Heart left ventricle (tissue), 16 donors: ENCODE data around the gene URGCP. TPM values are rescaled to one million over a fixed set of nuclear protein-coding genes. Genes with fewer than 3 reads are reported as not detected.
"Not testable (repeated sequence)": the region's sequence is repeated elsewhere in the genome, so short reads cannot be mapped to it uniquely, and the experiment has no call there.

Source experiments
- ATAC-seq, 4 donors: fragments of 200-7000 bp; cut with Tn5 transposase; one replicate each; pipeline ENCODE4 v1.9.1; 2020 to 2022; ENCODE audit warnings: moderate library complexity in 4 of 4, mild to moderate bottlenecking in 3 of 4, moderate number of reproducible peaks in 1 of 4
- DNase-seq, 5 donors: peaks; one replicate each; pipeline ENCODE4 v3.0.0-alpha.2; 2020
- H3K27ac ChIP-seq, 12 donors: fragments of 200-600 bp; sonication (generic) in 4 of 12; one replicate each; pipeline versions ENCODE4 v1.5.0 to v1.8.0; 2016 to 2022; ENCODE audit warnings: mild to moderate bottlenecking in 2 of 12
- H3K27me3 ChIP-seq, 9 donors: fragments of 200-600 bp; sonication (generic) in 2 of 9; one replicate each; pipeline versions ENCODE4 v1.5.1 to v1.8.0; 2016 to 2022; ENCODE audit warnings: mild to moderate bottlenecking in 3 of 9
- H3K36me3 ChIP-seq, 9 donors: fragments of 200-600 bp; sonication (generic) in 2 of 9; one replicate each; pipeline versions ENCODE4 v1.5.0 to v1.8.0; 2018 to 2022; ENCODE audit warnings: mild to moderate bottlenecking in 2 of 9
- H3K4me1 ChIP-seq, 12 donors: fragments of 200-600 bp; sonication (generic) in 4 of 12; one replicate each; pipeline versions ENCODE4 v1.5.0 to v1.8.0; 2016 to 2022; ENCODE audit warnings: mild to moderate bottlenecking in 3 of 12
- H3K4me3 ChIP-seq, 12 donors: fragments of 200-600 bp; sonication (generic) in 4 of 12; one replicate each; pipeline versions ENCODE4 v1.5.0 to v1.8.0; 2017 to 2022; ENCODE audit warnings: mild to moderate bottlenecking in 9 of 12, moderate library complexity in 4 of 12
- H3K9me3 ChIP-seq, 12 donors: fragments of 200-600 bp; sonication (generic) in 4 of 12; one replicate each; pipeline versions ENCODE4 v1.5.0 to v1.8.0; 2016 to 2022; ENCODE audit warnings: mild to moderate bottlenecking in 1 of 12
- POLR2A ChIP-seq, 2 donors: fragments of 450-650 bp; IDR thresholded peaks; one replicate each; pipeline ENCODE4 v1.6.1; 2017; ENCODE audit warnings: antibody characterized with exemption in 2 of 2, mild to moderate bottlenecking in 2 of 2, moderate library complexity in 2 of 2
- WGBS, 4 donors: extraction: QIAGEN DNeasy Blood & Tissue Kit in 2 of 4; methylation state at CpG; one replicate each; pipeline versions ENCODE4 v1.1.5 to v1.1.7; 2013 to 2018; 5-methylcytosine and 5-hydroxymethylcytosine counted together
- intact Hi-C, 10 donors: fragments of 100-400 bp; cut with DNase I; formaldehyde crosslinking; loops; one replicate each; pipeline versions ENCODE4 v1.11.1 to v1.14.2; 2022
- polyA plus RNA-seq, 2 donors: library from polyadenylated mRNA; stranded (reverse); fragments of 200-250 nt; gene quantifications; one replicate each; pipeline ENCODE4 v1.2.3, GENCODE V29; 2013
- total RNA-seq, 9 donors: library from RNA; depleted of rRNA in 2 of 9; stranded (reverse); fragments of >200 nt in 2 of 9; fragmentation: NEBNext Ultra II Directional in 3 of 9; extraction: Animal tissue kit (Norgen Biotek cat#: 25700) in 3 of 9; gene quantifications; one replicate each; pipeline versions ENCODE4 v1.1.0 to v1.2.4, GENCODE V29; 2016 to 2023
- TF ChIP-seq, protein P1 (sequence below), 12 donors: fragments of 200-600 bp; sonication (generic) in 4 of 12; IDR thresholded peaks; one replicate each; pipeline versions ENCODE4 v1.5.0 to v1.8.0; 2018 to 2022; ENCODE audit warnings: antibody characterized with exemption in 12 of 12, mild to moderate bottlenecking in 5 of 12
- donor health status: ischemic (EF 13 %, LVEDD 7.1; RV severe dilation, severe dysfunction).
- donor health status: healthy with polysubstance abuse.
- donor health status: DM: no; HTN: yes; CAD: no.
- donor health status: DM: no; HTN: no; CAD: no.
- donor health status: ischemic (EF 25% LVEDD 6.9; RV normal size, moderate dysfunction).
- donor health status: ischemic (EF 25% LVEDD 5.7; RV mildly dilated, moderate dysfunction).
- donor health status: healthy.
- donor health status: DM: yes; HTN: yes; CAD: no.
- donor health status: ischemic (EF 35%, LVEDD 5.7; RV mildly dilated, moderate dysfunction).
- donor health status: nonischemic (EF 11% LVEDD 7.7; RV severe dilation, severe dysfunction).
- donor health status: DM: yes; HTN: yes; CAD: no.
- donor health status: PGD.
- donor health status: ischemic (EF 29% LVEDD 5.4; RV normal size, mild dysfunction).
- donor health status: nonischemic (EF 23%, LVEDD 6.1; RV moderate dilation, normal function).

URGCP gene
- total and polyA plus RNA-seq, 11 donors = 23.6 to 43.7 (median 37.6) TPM

DNA sequence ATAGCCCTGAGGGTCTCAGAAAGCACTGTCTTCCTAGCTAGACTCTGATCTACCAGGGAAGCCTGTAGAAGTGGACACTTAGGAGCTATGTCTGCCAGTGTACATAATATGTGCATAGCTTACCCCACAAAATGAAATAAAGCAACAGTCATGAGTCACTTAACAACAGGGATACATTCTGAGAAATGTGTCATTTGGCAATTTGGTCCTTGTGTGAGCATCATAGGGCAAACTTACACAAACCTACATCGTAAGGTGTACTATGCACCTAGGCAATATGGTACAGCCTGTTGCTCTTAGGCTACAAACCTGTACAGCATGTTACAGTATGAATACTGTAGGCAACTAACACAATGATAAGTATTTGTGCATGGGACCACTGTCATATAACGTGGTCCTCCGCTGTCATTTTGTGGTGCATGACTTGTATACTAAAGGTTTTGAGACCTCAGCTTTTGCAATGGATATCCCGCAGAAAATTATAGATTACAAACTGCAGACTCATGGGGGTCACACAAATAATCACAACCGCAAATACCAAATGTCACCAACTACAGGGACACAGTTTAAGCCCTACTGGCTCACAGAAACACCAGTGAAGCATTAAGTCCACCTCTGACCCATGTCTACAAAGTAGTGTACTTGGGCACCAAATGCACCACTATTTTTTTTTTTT is 1.7 kb downstream of the URGCP start:
- no peaks in the 10 kb centered on the region for H3K9me3 ChIP-seq
- H3K4me1 ChIP-seq = peaks cover 0 to 49% (median 31%) of the 10 kb centered on the region in 12 donors
- TF ChIP-seq POLR2A (IDR thresholded peaks at IDR 0.05) = no peak
- TF ChIP-seq, protein P1, sequence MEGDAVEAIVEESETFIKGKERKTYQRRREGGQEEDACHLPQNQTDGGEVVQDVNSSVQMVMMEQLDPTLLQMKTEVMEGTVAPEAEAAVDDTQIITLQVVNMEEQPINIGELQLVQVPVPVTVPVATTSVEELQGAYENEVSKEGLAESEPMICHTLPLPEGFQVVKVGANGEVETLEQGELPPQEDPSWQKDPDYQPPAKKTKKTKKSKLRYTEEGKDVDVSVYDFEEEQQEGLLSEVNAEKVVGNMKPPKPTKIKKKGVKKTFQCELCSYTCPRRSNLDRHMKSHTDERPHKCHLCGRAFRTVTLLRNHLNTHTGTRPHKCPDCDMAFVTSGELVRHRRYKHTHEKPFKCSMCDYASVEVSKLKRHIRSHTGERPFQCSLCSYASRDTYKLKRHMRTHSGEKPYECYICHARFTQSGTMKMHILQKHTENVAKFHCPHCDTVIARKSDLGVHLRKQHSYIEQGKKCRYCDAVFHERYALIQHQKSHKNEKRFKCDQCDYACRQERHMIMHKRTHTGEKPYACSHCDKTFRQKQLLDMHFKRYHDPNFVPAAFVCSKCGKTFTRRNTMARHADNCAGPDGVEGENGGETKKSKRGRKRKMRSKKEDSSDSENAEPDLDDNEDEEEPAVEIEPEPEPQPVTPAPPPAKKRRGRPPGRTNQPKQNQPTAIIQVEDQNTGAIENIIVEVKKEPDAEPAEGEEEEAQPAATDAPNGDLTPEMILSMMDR (IDR thresholded peaks at IDR 0.05) = no peak
- intact Hi-C loops = loop anchor here in 1 of 10 donors (5.0 kb wide), 1 partner anchor 32 kb away; no protein-coding TSS in a partner anchor
- ATAC-seq (no peak), DNase-seq (no peak)
- 93 to 95% (median 94%) methylated on average over 5 of the region's 5 CpGs for WGBS, 4 donors
- H3K27ac ChIP-seq = peak overlapping the region in 9 of 12 donors; percentile 80 to 95 (median 90)
- H3K27me3 ChIP-seq = no peaks in the 10 kb centered on the region
- H3K36me3 ChIP-seq = peaks cover 0 to 3% (median 0%) of the 10 kb centered on the region in 9 donors
- H3K4me3 ChIP-seq = peak overlapping the region in 10 of 12 donors; percentile 67 to 95 (median 78)

DNA sequence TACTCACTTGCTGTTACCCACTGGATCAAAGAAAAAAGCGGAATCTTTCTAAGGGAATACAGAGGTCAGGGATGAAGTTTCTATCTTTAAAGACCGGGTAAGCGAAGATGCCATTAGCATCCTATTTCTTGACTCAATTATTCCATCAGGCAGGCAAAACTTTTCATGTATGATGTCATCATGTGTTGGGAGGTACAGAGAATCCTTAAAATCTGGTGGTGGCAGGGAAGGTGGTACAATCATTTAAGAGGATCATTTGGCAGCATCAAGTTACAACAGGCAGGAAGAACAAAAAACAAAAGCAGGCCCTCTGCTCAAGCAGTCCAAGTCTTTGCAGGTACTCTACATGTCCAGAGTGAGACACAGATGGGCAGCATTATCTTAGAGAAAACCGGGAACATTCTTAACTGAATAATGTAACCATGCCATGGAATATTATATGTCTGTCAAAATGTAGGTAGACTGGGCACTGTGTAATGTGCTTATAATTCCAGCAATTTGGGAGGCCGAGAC is 3.8 kb downstream of the URGCP start:
- Histone ChIP-seq H3K27ac (no peak overlapping the region), H3K4me3 (no peak overlapping the region), H3K9me3 (no peaks in the 10 kb centered on the region), H3K27me3 (no peaks in the 10 kb centered on the region), H3K36me3 (peaks cover 0 to 4% (median 0%) of the 10 kb centered on the region in 9 donors), H3K4me1 (peaks cover 0 to 56% (median 31%) of the 10 kb centered on the region in 12 donors)
- ATAC-seq (no peak), DNase-seq (no peak)
- TF ChIP-seq, protein P1 (IDR thresholded peaks at IDR 0.05) = no peak
- TF ChIP-seq POLR2A (IDR thresholded peaks at IDR 0.05) = no peak
- intact Hi-C loops = no loop called here
- WGBS, 4 donors = 91 to 98% (median 93%) methylated on average over 5 of the region's 5 CpGs

DNA sequence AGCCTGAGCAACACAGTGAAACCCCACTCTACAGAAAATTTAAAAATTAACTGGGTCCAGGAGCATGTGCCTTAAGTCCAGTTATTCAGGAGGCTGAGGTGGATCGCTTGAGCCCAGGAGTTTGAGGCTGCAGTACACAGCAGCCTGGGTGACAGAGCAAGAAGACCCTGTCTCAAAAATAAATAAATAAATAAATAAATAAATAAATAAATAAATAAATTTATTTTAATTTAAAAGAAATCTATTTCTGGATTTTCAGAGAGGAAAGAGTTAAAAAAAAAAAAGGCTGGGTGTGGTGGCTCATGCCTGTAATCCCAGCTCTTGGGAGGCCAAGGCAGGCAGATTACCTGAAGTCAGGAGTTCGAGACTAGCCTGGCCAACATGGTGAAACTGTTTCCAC is 7.8 kb downstream of the URGCP start:
- H3K27ac ChIP-seq, H3K9me3 ChIP-seq, intact Hi-C loops, H3K27me3 ChIP-seq, DNase-seq, H3K36me3 ChIP-seq, H3K4me3 ChIP-seq, ATAC-seq: not testable (repeated sequence)
- 93 to 99% (median 97%) methylated on average over 2 of the region's 2 CpGs for WGBS, 4 donors
- H3K4me1 ChIP-seq = peaks cover 0 to 35% (median 11%) of the 10 kb centered on the region in 12 donors

DNA sequence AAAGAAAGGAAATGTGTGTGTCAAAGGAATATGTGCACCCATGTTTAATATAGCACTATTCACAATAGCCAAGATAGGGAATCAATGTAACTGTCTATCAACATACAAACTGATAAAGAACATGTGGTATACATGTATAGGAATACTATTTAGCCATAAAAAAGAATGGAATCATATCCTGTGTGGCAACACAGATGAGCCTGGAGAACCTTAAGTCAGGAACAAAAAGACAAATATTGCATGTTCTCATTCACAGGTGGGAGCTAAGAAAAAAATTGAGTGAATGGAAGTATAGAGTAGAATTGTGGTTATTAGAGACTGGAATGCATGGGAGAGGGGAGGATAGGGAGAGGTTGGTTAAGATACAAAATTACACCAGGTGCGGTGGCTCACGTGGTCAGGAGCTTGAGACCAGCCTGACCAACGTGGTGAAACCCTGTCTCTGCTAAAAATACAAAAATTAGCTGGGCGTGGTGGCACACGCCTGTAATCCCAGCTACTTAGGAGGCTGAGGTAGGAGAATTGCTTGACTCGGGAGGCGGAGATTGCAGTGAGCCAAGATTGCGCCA is 10.5 kb downstream of the URGCP start:
- no peak overlapping the region for H3K27ac ChIP-seq
- DNase-seq (no peak), ATAC-seq (no peak)
- no peak overlapping the region for H3K4me3 ChIP-seq
- peaks cover 0 to 34% (median 10%) of the 10 kb centered on the region in 12 donors for H3K4me1 ChIP-seq
- no peak for TF ChIP-seq POLR2A (IDR thresholded peaks at IDR 0.05)
- TF ChIP-seq, protein P1 (IDR thresholded peaks at IDR 0.05) = no peak
- peaks cover 0 to 10% (median 0%) of the 10 kb centered on the region in 9 donors for H3K36me3 ChIP-seq
- intact Hi-C loops = no loop called here
- H3K9me3 ChIP-seq = no peaks in the 10 kb centered on the region
- WGBS, 4 donors = 92 to 96% (median 94%) methylated on average over 8 of the region's 8 CpGs
- H3K27me3 ChIP-seq = no peaks in the 10 kb centered on the region
